GM19193 (cell line): ENCODE measurements around the gene MED14.

Source experiments
- POLR2A ChIP-seq: IDR thresholded peaks from 4 replicates; pipeline ENCODE4 v1.6.1; 2011; ENCODE audit not compliant: insufficient read depth, insufficient read length; ENCODE audit errors: extremely low read depth

MED14 gene

DNA sequence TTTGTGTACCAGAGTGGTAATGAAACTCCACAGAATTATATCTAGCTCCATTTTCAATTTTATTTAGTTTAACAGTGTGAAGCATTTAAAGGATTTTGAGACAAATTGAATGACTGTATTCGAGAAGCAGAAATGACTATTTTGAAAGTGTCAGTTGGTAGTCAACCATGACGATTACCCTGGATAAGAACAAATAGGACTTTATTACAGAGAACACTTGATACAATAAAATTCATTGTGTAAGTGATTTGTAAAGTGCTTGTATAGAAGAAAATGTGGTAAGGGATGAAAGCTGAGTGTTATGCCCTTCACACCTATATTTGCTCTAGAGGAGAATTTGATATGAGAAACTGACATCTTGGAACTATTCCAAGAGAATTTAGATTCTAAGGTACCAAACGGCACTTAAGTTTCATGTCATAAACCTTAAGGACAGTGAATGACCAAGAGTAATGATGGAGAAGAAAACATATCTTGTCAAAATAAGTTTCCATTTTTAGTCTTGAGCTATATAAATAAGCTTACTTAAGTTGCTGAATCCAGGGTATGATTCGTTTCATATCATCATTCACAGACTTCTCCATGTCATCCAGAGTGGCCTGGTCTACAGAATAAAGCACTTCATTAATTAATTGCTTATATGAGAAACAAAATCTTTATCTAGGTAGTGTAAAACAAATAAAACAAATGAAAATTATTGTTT, 34.6 kb downstream of the MED14 start:
- TF ChIP-seq POLR2A, result no peak

DNA sequence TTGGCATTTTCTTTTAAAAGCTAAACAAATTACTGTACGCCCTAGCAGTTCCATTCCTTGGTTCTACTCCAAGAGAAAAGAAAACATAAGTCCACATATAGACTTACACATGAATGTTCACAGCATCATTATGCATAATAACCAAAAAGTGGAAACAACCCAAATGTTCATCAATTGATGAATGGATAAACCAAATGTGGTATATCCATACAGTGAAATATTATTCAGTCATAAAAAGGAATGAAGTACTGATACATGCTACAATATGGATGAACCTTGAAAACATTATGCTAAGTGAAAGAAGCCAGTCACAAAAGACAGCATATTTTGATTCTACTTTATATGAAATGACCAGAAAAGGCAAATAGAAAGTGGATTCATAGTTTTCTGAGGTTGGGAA, 36.5 kb downstream of the MED14 start:
- no peak for TF ChIP-seq POLR2A

DNA sequence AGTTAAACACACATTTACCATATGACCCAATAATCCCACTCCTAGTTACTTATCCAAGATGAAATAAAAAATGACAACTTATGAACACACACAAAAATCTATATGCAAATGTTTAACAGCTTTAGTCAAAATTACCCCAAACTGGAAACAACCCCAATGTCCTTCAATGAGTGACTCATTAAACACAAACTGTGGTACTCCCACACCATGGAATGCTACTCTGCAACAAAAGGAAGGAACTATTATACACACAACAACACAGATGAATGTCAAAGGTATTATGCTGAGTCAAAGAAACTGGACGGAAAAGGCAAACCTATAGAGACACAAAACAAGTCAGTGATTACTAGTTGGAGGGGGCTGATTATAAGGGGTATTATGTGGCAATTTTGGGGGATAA, 40.5 kb downstream of the MED14 start:
- no peak for TF ChIP-seq POLR2A

DNA sequence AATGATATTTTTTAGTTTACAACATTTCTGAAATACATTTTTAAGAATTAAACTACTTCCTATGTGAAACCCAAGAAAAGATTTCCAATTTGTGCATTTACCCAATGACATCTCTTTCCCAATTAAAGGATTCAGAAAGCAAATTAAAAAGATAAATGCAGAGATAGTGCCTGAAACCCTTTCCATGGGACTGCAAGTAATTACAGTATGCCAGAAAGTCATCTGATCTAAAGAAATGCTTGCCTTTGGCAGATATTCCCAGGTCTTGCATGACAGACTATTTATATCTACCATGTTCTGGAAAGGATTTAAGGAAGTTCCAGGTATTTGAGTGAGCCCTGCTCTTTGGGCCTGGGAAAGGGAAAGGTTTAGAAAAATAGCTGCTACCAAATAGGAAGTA, 46.4 kb downstream of the MED14 start:
- no peak for TF ChIP-seq POLR2A

DNA sequence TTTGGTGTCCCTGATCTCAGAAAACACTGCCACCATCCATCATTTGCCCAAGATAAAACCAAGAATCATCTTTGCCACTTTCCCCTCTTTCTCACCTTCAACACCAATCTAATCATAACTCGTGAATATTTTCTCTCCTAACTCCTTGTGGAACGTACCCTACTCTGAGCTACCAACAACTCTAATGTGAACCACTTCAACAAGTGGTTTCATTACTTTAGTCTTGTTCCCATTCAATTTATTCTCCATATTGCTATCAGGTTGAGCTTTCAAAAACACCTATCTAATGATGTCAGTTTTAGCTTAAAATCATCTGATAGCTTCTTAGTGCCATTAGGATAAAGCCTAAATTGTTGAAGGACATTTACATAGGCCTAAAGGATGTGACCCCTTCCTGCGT, 48.2 kb downstream of the MED14 start:
- TF ChIP-seq POLR2A, result no peak

DNA sequence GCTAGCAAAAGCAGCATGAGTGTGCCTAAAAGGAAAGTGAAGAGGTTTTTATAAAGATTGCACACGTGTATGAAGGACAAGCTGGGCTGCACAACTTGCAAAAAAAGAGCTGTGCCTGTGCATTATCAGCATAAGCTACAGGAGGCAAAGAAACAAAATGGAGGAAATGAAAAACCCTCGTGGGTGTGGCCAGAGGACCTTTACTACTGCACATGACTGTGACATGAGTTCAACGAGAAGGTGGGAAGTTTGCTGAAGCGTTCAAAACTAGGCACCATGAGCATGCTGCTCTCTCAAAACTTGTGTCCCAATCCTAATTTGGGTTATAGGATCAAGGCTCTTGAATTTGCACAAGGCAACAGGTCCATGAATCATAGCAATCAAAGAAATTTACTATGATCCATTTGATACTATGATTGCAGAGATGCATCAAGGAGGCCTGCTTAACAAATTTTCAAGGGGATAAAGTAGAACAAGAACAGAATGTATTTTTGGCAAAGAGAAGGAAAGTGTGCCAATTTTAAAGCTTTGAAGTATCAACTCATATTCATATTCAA, 49.9 kb downstream of the MED14 start:
- TF ChIP-seq POLR2A, result no peak

DNA sequence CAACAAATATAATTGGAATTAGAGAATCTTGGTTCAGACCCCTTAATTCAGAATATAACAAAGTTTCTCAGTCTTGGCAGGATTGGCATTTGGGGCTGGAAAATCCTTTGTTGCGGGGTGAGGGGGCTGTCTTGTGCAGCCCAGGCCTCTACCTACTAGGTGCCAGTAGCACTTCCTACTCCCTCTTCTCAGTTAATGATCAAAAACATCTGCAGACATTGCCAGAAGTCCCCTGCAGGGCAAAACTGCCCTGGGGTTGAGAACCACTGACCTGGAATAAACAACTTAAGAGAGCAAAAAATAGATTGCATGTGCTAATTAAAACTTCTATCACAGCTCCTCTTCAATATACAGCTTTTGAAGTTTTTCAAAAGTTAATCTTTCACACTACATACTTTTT, 51.2 kb downstream of the MED14 start:
- no peak for TF ChIP-seq POLR2A

DNA sequence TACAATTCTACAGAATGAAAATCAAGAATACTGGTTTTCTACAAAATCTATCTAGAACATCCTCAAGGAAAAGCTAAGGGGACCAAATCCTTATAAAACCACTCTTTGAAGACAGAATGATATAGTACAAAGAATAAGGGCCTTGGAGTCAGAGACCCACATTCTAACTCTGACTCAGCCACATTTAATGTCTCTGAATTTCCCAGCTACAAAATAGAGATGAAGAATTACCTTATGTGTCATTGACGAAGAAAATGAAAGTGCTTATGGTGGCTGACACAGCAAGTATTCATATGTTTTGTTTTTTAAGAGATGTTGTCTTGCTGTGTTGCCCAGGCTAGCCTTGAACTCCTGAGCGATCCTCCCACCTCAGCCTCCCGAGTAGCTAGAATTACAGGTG, 52.1 kb downstream of the MED14 start:
- TF ChIP-seq POLR2A, result no peak

DNA sequence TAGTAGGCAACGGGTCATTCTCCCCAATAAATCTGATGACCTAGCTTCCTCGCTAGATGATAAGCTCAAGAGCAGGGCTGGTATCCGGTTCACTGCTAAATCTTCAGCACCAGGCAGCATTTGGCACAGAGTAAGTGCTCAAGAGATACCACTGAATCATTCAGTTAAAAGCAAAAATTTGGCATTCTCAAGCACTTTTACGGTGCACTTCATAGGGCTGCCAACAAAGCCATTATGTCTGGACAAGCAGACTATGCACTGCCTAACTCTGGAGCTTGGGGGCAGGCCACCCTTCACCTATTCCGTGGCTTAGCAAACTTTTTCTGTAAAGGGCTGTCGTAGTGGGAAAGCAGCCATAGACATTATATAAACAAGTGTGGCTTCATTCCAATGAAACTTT, 64.2 kb downstream of the MED14 start:
- TF ChIP-seq POLR2A, result no peak

DNA sequence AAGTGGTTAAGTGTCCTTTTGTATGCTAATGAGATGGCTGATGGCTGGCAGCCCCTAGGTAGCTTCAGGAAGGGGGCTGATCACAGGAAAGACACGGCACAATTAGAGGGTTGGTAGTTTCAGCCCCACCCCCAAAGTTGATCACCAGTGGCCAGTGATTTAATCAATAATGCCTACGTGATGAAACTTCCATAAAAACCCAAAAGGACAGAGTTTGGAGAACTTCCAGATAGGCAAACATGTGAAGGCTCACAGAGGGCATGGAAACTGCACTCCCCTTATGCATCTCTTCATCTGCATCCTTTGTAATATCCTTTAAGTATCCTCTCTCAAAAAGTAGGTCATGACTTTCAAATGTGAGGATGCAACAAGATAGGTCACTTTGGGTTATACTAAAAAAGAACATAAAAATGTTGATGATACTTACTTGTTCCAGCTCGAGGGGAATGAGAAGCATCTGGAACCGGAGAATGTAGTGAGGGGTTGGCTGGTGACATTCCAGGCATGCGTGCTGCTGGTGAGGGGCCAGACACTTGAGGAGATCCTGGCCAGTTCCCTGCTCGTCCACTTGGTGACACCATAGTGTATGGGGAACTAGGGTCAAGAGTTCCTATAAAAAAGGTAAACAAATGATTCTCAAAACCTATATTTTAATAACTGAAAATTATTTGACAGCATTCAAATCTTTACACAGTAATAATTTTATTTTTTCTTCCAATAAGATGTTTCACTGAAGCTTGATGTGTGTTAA, 71.3 kb downstream of the MED14 start:
- TF ChIP-seq POLR2A, result no peak

DNA sequence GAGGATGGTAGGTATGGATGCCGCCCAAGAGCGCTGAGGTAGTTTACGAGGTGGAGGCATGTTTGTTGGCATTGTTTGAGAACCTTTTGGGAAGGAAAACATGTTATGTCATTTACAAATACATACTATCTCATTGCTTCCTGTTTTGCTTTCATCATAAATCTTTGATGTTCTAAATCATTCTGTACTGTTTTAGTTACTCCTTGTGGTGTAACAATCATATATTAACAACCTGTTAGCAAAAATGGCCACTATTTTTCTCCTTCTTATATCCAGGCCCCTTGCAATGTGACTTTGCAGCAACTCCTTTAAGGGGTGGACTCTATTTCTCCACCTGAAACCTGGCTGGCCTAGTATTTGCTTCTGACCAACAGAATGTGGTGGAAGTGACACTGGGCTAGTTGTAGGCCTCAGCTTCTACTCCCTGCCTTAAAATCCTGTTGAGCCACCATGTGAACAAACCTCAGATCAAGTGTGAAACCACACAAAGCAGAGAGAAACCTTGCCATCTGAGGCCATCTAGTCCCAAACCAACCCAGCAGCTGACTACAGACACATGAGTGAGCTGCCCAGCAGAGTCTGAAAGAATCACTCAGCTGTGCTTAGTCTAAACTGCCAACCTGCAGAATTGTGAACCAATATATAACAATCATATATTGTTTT, 72.1 kb downstream of the MED14 start:
- TF ChIP-seq POLR2A, result no peak

DNA sequence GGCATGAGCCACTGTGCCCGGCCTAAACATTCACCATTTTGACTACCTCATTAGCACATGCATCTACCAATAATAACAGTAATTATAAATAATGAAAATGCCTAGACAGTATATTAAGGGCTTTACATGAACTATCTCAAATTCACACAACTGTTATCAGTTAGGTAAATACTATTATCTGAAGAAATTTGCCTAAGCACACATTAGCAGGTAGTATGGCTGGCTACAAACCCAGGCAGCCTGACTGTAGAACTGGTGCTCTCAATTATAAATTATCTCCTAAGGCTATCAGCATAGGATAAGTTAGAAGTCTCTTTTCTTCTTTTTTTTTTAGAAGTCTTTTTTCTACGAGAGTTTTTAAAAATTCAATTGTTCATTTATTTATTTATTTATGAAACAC, 73.9 kb downstream of the MED14 start:
- TF ChIP-seq POLR2A, result no peak

DNA sequence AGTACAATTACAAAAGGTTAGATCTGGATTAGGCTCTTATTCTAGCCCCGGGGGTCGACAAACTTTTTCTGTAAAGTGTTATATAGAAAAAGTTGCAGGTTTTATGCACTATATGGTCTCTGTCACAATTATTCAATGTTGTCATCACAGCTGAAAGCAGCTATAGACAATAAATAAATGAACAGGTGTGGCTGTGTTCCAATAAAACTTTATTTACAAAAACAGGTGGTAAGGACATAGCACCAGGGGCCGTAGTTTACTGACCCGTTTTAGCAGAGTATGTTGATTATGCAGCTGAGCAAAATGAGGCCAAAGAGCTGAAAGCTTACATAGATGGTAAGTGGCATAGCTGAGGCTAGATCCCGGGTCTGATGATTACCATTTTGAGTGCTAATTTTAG, 75.0 kb downstream of the MED14 start:
- no peak for TF ChIP-seq POLR2A

DNA sequence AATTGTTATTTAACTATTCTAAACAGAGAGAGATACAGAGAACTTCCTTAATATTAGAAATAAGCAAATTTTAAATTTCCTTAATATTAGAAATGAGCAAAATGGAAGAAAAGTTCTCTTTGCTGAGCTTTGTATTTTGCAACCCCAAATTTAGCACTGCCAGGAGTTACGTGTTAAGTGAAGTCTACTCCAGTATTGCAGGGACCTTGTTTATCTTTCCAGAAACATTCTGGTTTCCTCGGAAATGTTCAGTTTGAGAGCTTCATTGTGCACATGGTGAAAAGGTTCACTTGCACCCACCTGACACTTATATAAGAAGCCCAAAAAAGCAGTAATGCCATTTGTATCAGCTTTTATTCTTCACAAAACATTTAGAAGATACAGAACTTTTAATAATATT, 81.8 kb downstream of the MED14 start:
- no peak for TF ChIP-seq POLR2A

DNA sequence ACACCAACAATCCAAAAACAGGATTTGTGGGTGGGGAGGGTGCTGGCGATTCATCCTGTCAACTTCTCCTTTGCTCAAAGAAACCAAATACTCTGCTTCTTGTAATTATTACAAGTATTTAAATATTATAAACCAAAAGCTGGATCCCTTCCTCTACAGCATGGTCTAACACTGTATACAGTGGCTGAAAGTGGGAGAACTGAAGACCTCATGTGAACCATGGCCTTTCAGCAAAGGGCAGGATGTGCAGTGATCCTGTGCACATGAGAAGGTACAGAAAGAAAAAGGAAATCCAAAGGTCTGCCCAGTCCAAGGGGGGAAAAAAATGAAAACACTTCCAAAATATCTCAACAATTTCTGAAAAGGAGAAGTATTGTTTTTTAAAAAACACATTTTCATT, 82.7 kb downstream of the MED14 start:
- TF ChIP-seq POLR2A, result no peak

DNA sequence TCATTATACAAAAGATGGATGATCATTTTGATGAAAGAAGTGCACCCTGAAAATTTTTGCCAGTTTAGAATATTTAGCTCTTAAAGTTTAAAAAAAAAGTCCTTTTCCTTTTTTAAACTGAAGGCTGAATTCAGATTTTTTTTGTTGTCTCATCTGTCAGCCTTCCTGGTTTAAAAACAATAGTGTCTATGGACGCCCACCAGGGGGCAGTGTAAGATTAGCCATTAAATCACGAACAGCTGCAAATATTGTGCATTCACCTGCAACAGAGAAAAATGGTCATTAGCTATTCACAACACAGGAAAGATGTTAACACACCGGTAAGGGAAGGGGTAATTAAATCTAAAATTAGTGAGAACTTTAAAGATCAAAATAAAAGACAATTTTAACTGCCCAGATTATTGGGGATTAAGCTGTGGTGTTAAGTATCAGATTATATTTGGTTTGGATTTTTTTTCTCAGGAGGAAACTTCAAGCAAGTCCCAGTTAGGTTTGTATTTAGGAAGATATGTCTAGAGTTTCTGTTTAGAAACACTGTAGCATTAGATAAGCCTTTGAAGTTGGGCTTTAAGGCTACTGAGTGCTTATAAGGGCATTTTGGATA, 83.6 kb downstream of the MED14 start:
- no peak for TF ChIP-seq POLR2A
